GM18867 (cell line): ENCODE measurements around the gene ATG14.
A peak's percentile ranks its signal among the peaks of the same experiment; 100 is the strongest.
"Not testable (repeated sequence)": the region's sequence is repeated elsewhere in the genome, so short reads cannot be mapped to it uniquely, and the experiment has no call there.

Experiments
- ATAC-seq: cut with Tn5 transposase; IDR thresholded peaks from one replicate; pipeline ENCODE4 v1.9.1; 2021; ENCODE audit warnings: mild to moderate bottlenecking, moderate library complexity; ENCODE audit not compliant: unreplicated experiment

The ATG14 gene

GRCh38 chr14:55411426-55412389 lies at the start of gene ATG14:
TSS of gene ATG14 (minus strand) at chr14:55411830. CDS start at chr14:55411822, 8 bp downstream.
- peak; percentile 96 for ATAC-seq

GRCh38 chr14:55458800-55459515 lies 47.3 kb upstream of the ATG14 start:
- peak; percentile 83 for ATAC-seq

GRCh38 chr14:55457496-55457895 lies 45.9 kb upstream of the ATG14 start:
- no peak for ATAC-seq

- not testable (repeated sequence) for ATAC-seq
Measured at GRCh38 chr14:55456411-55456810, 44.8 kb upstream of the ATG14 start.

GRCh38 chr14:55454264-55455002 lies 42.8 kb upstream of the ATG14 start:
- no peak for ATAC-seq

- ATAC-seq: no peak
Measured at GRCh38 chr14:55451950-55452349, 40.3 kb upstream of the ATG14 start.

GRCh38 chr14:55451398-55451797 lies 39.8 kb upstream of the ATG14 start:
- ATAC-seq: no peak

GRCh38 chr14:55450987-55451386 lies 39.4 kb upstream of the ATG14 start:
- ATAC-seq: no peak

- no peak for ATAC-seq
Measured at GRCh38 chr14:55450539-55450938, 38.9 kb upstream of the ATG14 start.

- no peak for ATAC-seq
Measured at GRCh38 chr14:55450124-55450523, 38.5 kb upstream of the ATG14 start.

- no peak for ATAC-seq
Measured at GRCh38 chr14:55449116-55449515, 37.5 kb upstream of the ATG14 start.

- ATAC-seq: no peak
Measured at GRCh38 chr14:55448141-55448614, 36.5 kb upstream of the ATG14 start.

GRCh38 chr14:55446833-55447232 lies 35.2 kb upstream of the ATG14 start:
- ATAC-seq: no peak

- ATAC-seq: peak; percentile 51
Measured at GRCh38 chr14:55446127-55446736, 34.6 kb upstream of the ATG14 start.

GRCh38 chr14:55441286-55441685 lies 29.7 kb upstream of the ATG14 start:
- no peak for ATAC-seq

GRCh38 chr14:55440385-55440784 lies 28.8 kb upstream of the ATG14 start, which contains the start of gene TBPL2:
TSS of gene TBPL2 (minus strand) at chr14:55440616. CDS start at chr14:55440449, 167 bp downstream.
- no peak for ATAC-seq

- peak; percentile 57 for ATAC-seq
Measured at GRCh38 chr14:55438066-55438683, 26.5 kb upstream of the ATG14 start.

GRCh38 chr14:55436931-55437330 lies 25.3 kb upstream of the ATG14 start:
- ATAC-seq: no peak

- no peak for ATAC-seq
Measured at GRCh38 chr14:55436519-55436918, 24.9 kb upstream of the ATG14 start.

GRCh38 chr14:55434805-55435174 lies 23.2 kb upstream of the ATG14 start:
- no peak for ATAC-seq
